ENCODE data around the gene SLC29A1.

The SLC29A1 gene

GRCh38 chr6:44269921-44270525, 46.6 kb downstream of the SLC29A1 start, which contains the start of gene TMEM151B:
TSS of gene TMEM151B (plus strand) at chr6:44270450. CDS start at chr6:44270743, 293 bp downstream.
- H3K9me3 Mint-ChIP-seq (ENCODE audit: low read depth): no peaks in the 10 kb centered on the region
- peaks cover 22% of the 10 kb centered on the region for H3K27me3 Mint-ChIP-seq
- peak within 1 kb of the TSS; percentile 74 for H3K4me3 Mint-ChIP-seq
- peaks cover 30% of the 10 kb centered on the region for H3K4me1 Mint-ChIP-seq (ENCODE audit: low read depth)
- no peaks in the 10 kb centered on the region for H3K36me3 Mint-ChIP-seq
- H3K27ac Mint-ChIP-seq: peak within 1 kb of the TSS; percentile 11

- H3K9me3 Mint-ChIP-seq (ENCODE audit: low read depth): no peaks in the 10 kb centered on the region
- no peak overlapping the region for H3K27ac Mint-ChIP-seq
- no peaks in the 10 kb centered on the region for H3K36me3 Mint-ChIP-seq
- H3K4me1 Mint-ChIP-seq (ENCODE audit: low read depth): peaks cover 30% of the 10 kb centered on the region
- peak overlapping the region; percentile 70 for H3K4me3 Mint-ChIP-seq
- peaks cover 22% of the 10 kb centered on the region for H3K27me3 Mint-ChIP-seq
Measured at GRCh38 chr6:44270526-44271405, 47.4 kb downstream of the SLC29A1 start.

GRCh38 chr6:44271406-44271723, 48.0 kb downstream of the SLC29A1 start:
- H3K9me3 Mint-ChIP-seq (ENCODE audit: low read depth): no peaks in the 10 kb centered on the region
- H3K36me3 Mint-ChIP-seq: no peaks in the 10 kb centered on the region
- H3K27ac Mint-ChIP-seq: no peak overlapping the region
- H3K4me3 Mint-ChIP-seq: peak overlapping the region; percentile 70
- H3K27me3 Mint-ChIP-seq: peaks cover 22% of the 10 kb centered on the region
- peaks cover 24% of the 10 kb centered on the region for H3K4me1 Mint-ChIP-seq (ENCODE audit: low read depth)

- peak overlapping the region; percentile 70 for H3K4me3 Mint-ChIP-seq
- peaks cover 22% of the 10 kb centered on the region for H3K4me1 Mint-ChIP-seq (ENCODE audit: low read depth)
- no peaks in the 10 kb centered on the region for H3K36me3 Mint-ChIP-seq
- peaks cover 25% of the 10 kb centered on the region for H3K27me3 Mint-ChIP-seq
- H3K27ac Mint-ChIP-seq: peak overlapping the region; percentile 16
- no peaks in the 10 kb centered on the region for H3K9me3 Mint-ChIP-seq (ENCODE audit: low read depth)
Measured at GRCh38 chr6:44271914-44272313, 48.5 kb downstream of the SLC29A1 start.

- Mint-ChIP-seq H3K4me1 (ENCODE audit: low read depth) (peaks cover 24% of the 10 kb centered on the region), H3K9me3 (ENCODE audit: low read depth) (no peaks in the 10 kb centered on the region), H3K4me3 (peak overlapping the region; percentile 8), H3K36me3 (no peaks in the 10 kb centered on the region), H3K27me3 (peaks cover 29% of the 10 kb centered on the region), H3K27ac (no peak overlapping the region)
Measured at GRCh38 chr6:44272529-44272928, 49.1 kb downstream of the SLC29A1 start.

- Mint-ChIP-seq H3K27me3 (peaks cover 34% of the 10 kb centered on the region), H3K9me3 (ENCODE audit: low read depth) (no peaks in the 10 kb centered on the region), H3K4me1 (ENCODE audit: low read depth) (peaks cover 19% of the 10 kb centered on the region), H3K4me3 (no peak overlapping the region), H3K36me3 (no peaks in the 10 kb centered on the region), H3K27ac (no peak overlapping the region)
Measured at GRCh38 chr6:44272999-44273566, 49.7 kb downstream of the SLC29A1 start.

GRCh38 chr6:44273617-44274016, 50.2 kb downstream of the SLC29A1 start:
- H3K36me3 Mint-ChIP-seq: no peaks in the 10 kb centered on the region
- peaks cover 19% of the 10 kb centered on the region for H3K4me1 Mint-ChIP-seq (ENCODE audit: low read depth)
- no peaks in the 10 kb centered on the region for H3K9me3 Mint-ChIP-seq (ENCODE audit: low read depth)
- peaks cover 34% of the 10 kb centered on the region for H3K27me3 Mint-ChIP-seq
- H3K27ac Mint-ChIP-seq: no peak overlapping the region
- H3K4me3 Mint-ChIP-seq: no peak overlapping the region

- H3K27ac Mint-ChIP-seq: no peak overlapping the region
- H3K4me1 Mint-ChIP-seq (ENCODE audit: low read depth): peaks cover 9% of the 10 kb centered on the region
- H3K27me3 Mint-ChIP-seq: peaks cover 34% of the 10 kb centered on the region
- no peaks in the 10 kb centered on the region for H3K36me3 Mint-ChIP-seq
- no peaks in the 10 kb centered on the region for H3K9me3 Mint-ChIP-seq (ENCODE audit: low read depth)
- no peak overlapping the region for H3K4me3 Mint-ChIP-seq
Measured at GRCh38 chr6:44275271-44275748, 51.9 kb downstream of the SLC29A1 start.

GRCh38 chr6:44275749-44276648, 52.6 kb downstream of the SLC29A1 start:
- Mint-ChIP-seq H3K9me3 (ENCODE audit: low read depth) (no peaks in the 10 kb centered on the region), H3K27ac (no peak overlapping the region), H3K36me3 (no peaks in the 10 kb centered on the region), H3K27me3 (peaks cover 34% of the 10 kb centered on the region), H3K4me1 (ENCODE audit: low read depth) (peaks cover 9% of the 10 kb centered on the region), H3K4me3 (no peak overlapping the region)

GRCh38 chr6:44276667-44277640, 53.6 kb downstream of the SLC29A1 start:
- Mint-ChIP-seq H3K27me3 (peaks cover 30% of the 10 kb centered on the region), H3K4me1 (ENCODE audit: low read depth) (peaks cover 7% of the 10 kb centered on the region), H3K9me3 (ENCODE audit: low read depth) (no peaks in the 10 kb centered on the region), H3K27ac (no peak overlapping the region), H3K4me3 (peak overlapping the region; percentile 38), H3K36me3 (no peaks in the 10 kb centered on the region)

GRCh38 chr6:44277763-44278162, 54.4 kb downstream of the SLC29A1 start:
- Mint-ChIP-seq H3K4me3 (peak overlapping the region; percentile 9), H3K9me3 (ENCODE audit: low read depth) (no peaks in the 10 kb centered on the region), H3K27me3 (peaks cover 27% of the 10 kb centered on the region), H3K27ac (no peak overlapping the region), H3K36me3 (no peaks in the 10 kb centered on the region), H3K4me1 (ENCODE audit: low read depth) (peaks cover 7% of the 10 kb centered on the region)

- H3K27ac Mint-ChIP-seq: no peak overlapping the region
- peaks cover 21% of the 10 kb centered on the region for H3K27me3 Mint-ChIP-seq
- H3K9me3 Mint-ChIP-seq (ENCODE audit: low read depth): no peaks in the 10 kb centered on the region
- peaks cover 7% of the 10 kb centered on the region for H3K4me1 Mint-ChIP-seq (ENCODE audit: low read depth)
- H3K36me3 Mint-ChIP-seq: no peaks in the 10 kb centered on the region
- no peak overlapping the region for H3K4me3 Mint-ChIP-seq
Measured at GRCh38 chr6:44278315-44278714, 54.9 kb downstream of the SLC29A1 start.

- H3K4me3 Mint-ChIP-seq: no peak overlapping the region
- H3K36me3 Mint-ChIP-seq: no peaks in the 10 kb centered on the region
- peaks cover 7% of the 10 kb centered on the region for H3K4me1 Mint-ChIP-seq (ENCODE audit: low read depth)
- no peaks in the 10 kb centered on the region for H3K9me3 Mint-ChIP-seq (ENCODE audit: low read depth)
- H3K27ac Mint-ChIP-seq: no peak overlapping the region
- H3K27me3 Mint-ChIP-seq: peaks cover 22% of the 10 kb centered on the region
Measured at GRCh38 chr6:44278774-44279697, 55.6 kb downstream of the SLC29A1 start.

All from activated naive CD8-positive, alpha-beta T cell (primary cell).